K562 (cell line): Measurements from ENCODE around the gene HMG20B. TPM values are rescaled to one million over a fixed set of nuclear protein-coding genes. Genes with fewer than 3 reads are reported as not detected.

ENCODE experiments used
- ATAC-seq: fragments of 200-7000 bp; cut with Tn5 transposase; 3 replicates; pipeline ENCODE4 v1.9.1; 2020; ENCODE audit warnings: moderate library complexity
- BruUV-seq: library from RNA; stranded (reverse); fragments of 400-500 nt; replicated peaks from 2 replicates; lab custom pipeline; 2021; lab: Mats Ljungman, UMichigan
- CTCF ChIA-PET: fragments of 300-600 bp; formaldehyde crosslinking; extraction: SDS; loops from one replicate; lab custom pipeline; 2021; ENCODE audit warnings: low intra/inter-chr PET ratio; lab: Yijun Ruan, JAX
- POLR2A ChIA-PET: fragments of 300-600, 350-650 bp; sonication (Branson Sonifier 250); formaldehyde crosslinking; extraction: SDS; loops from one replicate; lab custom pipeline; 2021; ENCODE audit warnings: antibody characterized with exemption, inconsistent platforms; lab: Yijun Ruan, JAX
- DNase-seq, 4 experiments: peaks; one replicate each; pipeline versions ENCODE4 v3.0.0 to v3.0.0-alpha.2; 2011 to 2018; ENCODE audit warnings: low spot score in 3 of 4, mixed read lengths in 3 of 4; ENCODE audit errors: extremely low read depth in 1 of 4
- FAIRE-seq: peaks from 2 replicates; lab custom pipeline; 2011; peaks lifted over from hg19 to GRCh38; lab: Jason Lieb, UNC
- H2AFZ ChIP-seq: 2 replicates; pipeline ENCODE4 v1.6.0; 2011; ENCODE audit warnings: low read depth, low read length, control low read depth, inconsistent platforms
- H3K27ac ChIP-seq: fragments of 200-600 bp; 3 replicates; pipeline ENCODE4 v1.8.0; 2011; ENCODE audit warnings: low read depth, mild to moderate bottlenecking, control low read depth, inconsistent platforms, low read length, moderate library complexity, mixed read lengths; ENCODE audit errors: extremely low read depth
- H3K27me3 ChIP-seq, 2 experiments: fragments of 300-600 bp in 1 of 2; 2 replicates in 1 of 2; 3 replicates in 1 of 2; pipeline versions ENCODE4 v1.6.0 to v1.8.0; 2011; ENCODE audit warnings: inconsistent platforms in 2 of 2, low read length in 2 of 2, mild to moderate bottlenecking in 1 of 2, mixed read lengths in 1 of 2, moderate library complexity in 1 of 2; ENCODE audit not compliant: control insufficient read depth in 2 of 2, insufficient read depth in 2 of 2
- H3K36me3 ChIP-seq: fragments of 300-600 bp; 3 replicates; pipeline ENCODE4 v1.8.0; 2011; ENCODE audit warnings: mild to moderate bottlenecking, low read length, inconsistent platforms; ENCODE audit not compliant: control insufficient read depth, insufficient read depth
- H3K4me1 ChIP-seq, 2 experiments: fragments of 200-600 bp in 1 of 2; replicated peaks in 1 of 2; 2 replicates in 1 of 2; 3 replicates in 1 of 2; pipeline versions ENCODE4 v1.5.1 to v1.8.0; 2011; ENCODE audit warnings: inconsistent platforms in 2 of 2, low read length in 2 of 2, mild to moderate bottlenecking in 1 of 2, mixed read lengths in 1 of 2, moderate library complexity in 1 of 2; ENCODE audit not compliant: control insufficient read depth in 2 of 2, insufficient read depth in 2 of 2
- H3K4me2 ChIP-seq: 2 replicates; pipeline ENCODE4 v1.6.1; 2011; ENCODE audit warnings: low read length, control low read depth, inconsistent platforms, mixed read lengths; ENCODE audit not compliant: insufficient read depth
- H3K4me3 ChIP-seq: fragments of 200-600 bp; sonication (generic), shearing (Covaris generic); 2 replicates; pipeline ENCODE4 v1.5.1; 2016; ENCODE audit warnings: control low read depth, inconsistent platforms
- H3K79me2 ChIP-seq: fragments of 200-600 bp; 3 replicates; pipeline ENCODE4 v1.8.0; 2011; ENCODE audit warnings: low read length, inconsistent platforms; ENCODE audit not compliant: control insufficient read depth, insufficient read depth
- H3K9ac ChIP-seq, 2 experiments: 2 replicates each; pipeline versions ENCODE4 v1.6.0 to v1.6.1; 2011; ENCODE audit warnings: low read depth in 2 of 2, low read length in 2 of 2, control low read depth in 1 of 2, inconsistent platforms in 1 of 2, mild to moderate bottlenecking in 1 of 2, mixed read lengths in 1 of 2; ENCODE audit not compliant: insufficient read depth in 1 of 2
- H3K9me1 ChIP-seq: one replicate; pipeline ENCODE4 v1.6.0; 2011; ENCODE audit warnings: inconsistent platforms, mild to moderate bottlenecking, low read length, moderate library complexity; ENCODE audit not compliant: control insufficient read depth, insufficient read depth
- H3K9me3 ChIP-seq: replicated peaks from 2 replicates; pipeline ENCODE4 v1.5.1; 2011; ENCODE audit warnings: low read depth, low read length, inconsistent platforms; ENCODE audit not compliant: control insufficient read depth, insufficient read depth
- H4K20me1 ChIP-seq: replicated peaks from 2 replicates; pipeline ENCODE4 v1.6.1; 2011; ENCODE audit warnings: low read length, inconsistent platforms, mixed read lengths; ENCODE audit not compliant: control insufficient read depth, insufficient read depth
- CBX2 ChIP-seq: fragments of 200-600 bp; sonication (generic); IDR thresholded peaks from one replicate; pipeline ENCODE4 v1.6.1; 2012; ENCODE audit warnings: mild to moderate bottlenecking, low read length, inconsistent platforms; ENCODE audit not compliant: insufficient read depth, poor library complexity, severe bottlenecking
- CREB1 ChIP-seq, 2 experiments: sonication (generic) in 1 of 2; formaldehyde crosslinking in 1 of 2; IDR thresholded peaks; 2 replicates each; pipeline versions ENCODE4 v1.6.1 to v1.8.0; 2012 to 2022; ENCODE audit warnings: inconsistent platforms in 1 of 2, mild to moderate bottlenecking in 1 of 2, missing genetic modification reagents in 1 of 2, moderate library complexity in 1 of 2
- DDX20 ChIP-seq: fragments of 450-650 bp; IDR thresholded peaks from 2 replicates; pipeline ENCODE4 v1.6.1; 2016; ENCODE audit warnings: missing genetic modification characterization, low read depth, mild to moderate bottlenecking, missing compliant biosample characterization, moderate library complexity
- ERF ChIP-seq: fragments of 450-650 bp; formaldehyde crosslinking; IDR thresholded peaks from 2 replicates; pipeline ENCODE4 v1.4.0; 2020; ENCODE audit warnings: mild to moderate bottlenecking, mixed read lengths
- HNRNPK ChIP-seq: fragments of 200-400 bp; formaldehyde crosslinking; IDR thresholded peaks from one replicate; pipeline ENCODE4 v1.6.1; 2018; ENCODE audit warnings: mild to moderate bottlenecking, low read depth, low read length; ENCODE audit not compliant: poor library complexity, severe bottlenecking
- KDM4B ChIP-seq, 2 experiments: fragments of 450-650 bp in 1 of 2; sonication (generic) in 1 of 2; IDR thresholded peaks; 2 replicates each; pipeline ENCODE4 v1.6.1; 2016 to 2017; ENCODE audit warnings: borderline replicate concordance in 2 of 2, antibody characterized with exemption in 1 of 2, low read depth in 1 of 2, mild to moderate bottlenecking in 1 of 2
- MBD2 ChIP-seq: sonication (generic); IDR thresholded peaks from 2 replicates; pipeline ENCODE4 v1.6.1; 2016; ENCODE audit warnings: low read depth, borderline replicate concordance
- MCM7 ChIP-seq, 2 experiments: fragments of 450-650 bp; IDR thresholded peaks; 2 replicates each; pipeline ENCODE4 v1.6.1; 2016 to 2018
- MEF2A ChIP-seq: IDR thresholded peaks from 2 replicates; pipeline ENCODE4 v1.6.1; 2011; ENCODE audit warnings: low read depth, mild to moderate bottlenecking, low read length, moderate library complexity; ENCODE audit not compliant: control insufficient read depth
- NFIC ChIP-seq: fragments of 450-650 bp; IDR thresholded peaks from 2 replicates; pipeline ENCODE4 v1.6.1; 2017; ENCODE audit warnings: mild to moderate bottlenecking, inconsistent platforms
- STAT5B ChIP-seq: fragments of 250-450 bp; sonication (Bioruptor Pico); IDR thresholded peaks from 2 replicates; pipeline ENCODE4 v1.8.0; 2021; ENCODE audit warnings: mild to moderate bottlenecking, inconsistent platforms
- TEAD1 ChIP-seq, 2 experiments: fragments of 450-650 bp in 1 of 2; sonication (generic) in 1 of 2; formaldehyde crosslinking; IDR thresholded peaks; 2 replicates each; pipeline versions ENCODE4 v1.4.0 to v1.8.0; 2020 to 2022; ENCODE audit warnings: mild to moderate bottlenecking in 2 of 2, missing genetic modification reagents in 1 of 2
- ZNF766 ChIP-seq: fragments of 200-800 bp; sonication (Bioruptor generic); conservative IDR thresholded peaks from 2 replicates; pipeline ENCODE4 v1.6.1; 2016; ENCODE audit warnings: missing genetic modification characterization, missing compliant biosample characterization
- WGBS: fragments of 100-300 bp; shearing (Covaris generic); methylation state at CpG from one replicate; pipeline ENCODE4 v1.1.6; 2016; ENCODE audit warnings: low coverage, mixed read lengths; ENCODE audit not compliant: insufficient coverage; ENCODE audit errors: missing lambda C conversion rate; 5-methylcytosine and 5-hydroxymethylcytosine counted together
- in situ Hi-C: fragments of 300-500 bp; cut with MboI; formaldehyde crosslinking; loops from 4 replicates; pipeline ENCODE4 v1.15.0; 2018; ENCODE audit warnings: inconsistent platforms, mixed read lengths
- intact Hi-C: fragments of 100-400 bp; cut with micrococcal nuclease; formaldehyde crosslinking; loops from 2 replicates; pipeline ENCODE4 v1.14.2; 2022
- polyA plus RNA-seq, 8 experiments: library from polyadenylated mRNA; depleted of rRNA in 4 of 8; stranded (reverse) in 5 of 8; unstranded in 3 of 8; fragments of >200 nt; fragmentation: Nextera tagmentation in 2 of 8; fragmentation: Illumina TruSeq in 1 of 8; extraction: Ambion mirVana in 2 of 8; extraction: Trizol in 1 of 8; gene quantifications; 2 replicates each; pipeline versions ENCODE4 v1.2.1 to v1.2.3, GENCODE V29; 2011 to 2014; ENCODE audit warnings: inconsistent platforms in 1 of 8, missing spikeins in 1 of 8
- total RNA-seq, 7 experiments: library from RNA; depleted of rRNA in 6 of 7; stranded (reverse); fragments of >200 nt in 6 of 7; fragmentation: Illumina TruSeq in 2 of 7; extraction: Trizol in 2 of 7; gene quantifications; 2 replicates each; pipeline versions ENCODE4 v1.2.1 to v1.2.3, GENCODE V29; 2011 to 2021; ENCODE audit warnings: low replicate concordance in 1 of 7
- TF ChIP-seq, protein P1 (sequence below), 2 experiments: fragments of 450-650 bp; conservative IDR thresholded peaks; 2 replicates each; pipeline ENCODE4 v1.6.1; 2017; ENCODE audit warnings: mild to moderate bottlenecking in 2 of 2, moderate library complexity in 2 of 2
- TF ChIP-seq, protein P2 (sequence below): fragments of 200-800 bp; sonication (Bioruptor generic); IDR thresholded peaks from 2 replicates; pipeline ENCODE4 v1.6.1; 2017; ENCODE audit warnings: missing genetic modification characterization, missing compliant biosample characterization
- TF ChIP-seq, protein P3 (sequence below): fragments of 450-650 bp; formaldehyde crosslinking; IDR thresholded peaks from 2 replicates; pipeline ENCODE4 v1.4.0; 2022; ENCODE audit warnings: missing genetic modification characterization

Gene HMG20B
- total and polyA plus RNA-seq, 9 of the 15 experiments (the other 6 are each of a cell fraction or from before 2014, with no cell fraction given), result 0.35 to 172 (median 38.6) TPM

DNA sequence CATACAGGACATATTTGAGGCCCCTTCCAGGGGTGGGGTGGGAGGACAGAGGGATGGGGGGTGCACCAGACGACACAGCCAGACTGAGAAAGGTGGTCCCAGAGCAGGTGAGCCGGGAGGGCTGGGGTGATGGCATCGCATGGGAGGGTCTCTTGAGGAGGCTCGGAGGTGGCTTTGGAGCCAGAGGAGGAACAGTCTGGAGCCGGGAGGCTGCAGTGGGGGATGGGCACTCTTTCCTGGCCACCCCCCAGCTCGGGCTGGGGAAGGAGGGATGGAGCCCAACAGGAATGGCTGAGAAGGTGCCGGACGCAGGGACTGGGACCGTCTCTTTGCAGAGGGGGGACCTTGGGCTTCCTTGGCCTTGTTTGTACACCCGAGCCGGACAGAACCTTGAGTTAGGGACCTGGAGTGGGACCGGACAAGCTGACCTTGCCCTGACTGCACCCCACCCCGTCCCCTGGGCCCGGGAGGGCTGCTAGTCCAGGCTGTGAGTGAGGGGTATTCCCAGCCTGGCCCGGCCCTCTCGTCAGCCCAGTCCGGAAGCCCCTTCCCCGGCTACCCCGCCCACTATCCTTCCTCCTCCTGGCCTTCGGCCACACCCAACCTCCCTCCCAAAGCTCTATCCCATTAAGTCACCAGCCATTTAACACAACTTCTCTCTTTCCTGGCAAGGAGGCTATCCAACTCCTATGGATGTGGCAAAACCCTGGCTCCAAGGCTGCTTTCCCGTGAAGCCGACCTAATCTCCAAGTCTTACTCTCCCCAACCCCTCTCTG is 34.7 kb downstream of the HMG20B start:
- Histone ChIP-seq H3K9me1 (peaks cover 2% of the 10 kb centered on the region), H4K20me1 (no peaks in the 10 kb centered on the region), H3K36me3 (peaks cover 45% of the 10 kb centered on the region; the same call in 2 of the 3 replicates), H3K27ac (peak overlapping the region; percentile 98), H3K9ac (peak overlapping the region; percentile 92), H3K4me3 (peak overlapping the region; percentile 89), H3K4me2 (peak overlapping the region; percentile 91), H3K79me2 (peaks cover 47% of the 10 kb centered on the region), H3K4me1 (peaks cover 39 to 95% of the 10 kb centered on the region in 2 experiments), H3K9me3 (no peaks in the 10 kb centered on the region; the same call in 1 of the 2 replicates), H2AFZ (peak overlapping the region; percentile 79), H3K27me3 (no peaks in the 10 kb centered on the region)
- DNase-seq, result peak; percentile 64 to 84 (median 68)
- ChIA-PET CTCF (no interaction called here), POLR2A (interaction anchor here (0.5 to 4.0 kb wide), 13 partner anchors 12 to 834 kb away, joined by 3 to 29 read pairs (median 4); partner anchors contain the start of gene MFSD12)
- peak; percentile 56 for ATAC-seq
- in situ Hi-C loops (no loop called here), intact Hi-C loops (loop anchor here (10.0 kb wide), 1 partner anchor 63 kb away; no protein-coding TSS in a partner anchor)
- BruUV-seq, result TSS peak; percentile 76
- 0% methylated on average over 16 of the region's 22 CpGs for WGBS
- FAIRE-seq, result no peak
- TF ChIP-seq HNRNPK (no peak), MCM7 (IDR thresholded peaks at IDR 0.05) (no peak), ZNF766 (CRISPR knock-in tag) (peak; percentile 19; the same call in 1 of the 2 replicates), NFIC (peak; percentile 58), STAT5B (CRISPR knock-in tag) (no peak), TEAD1 (CRISPR knock-in tag; IDR thresholded peaks at IDR 0.05) (no peak), KDM4B (IDR thresholded peaks at IDR 0.05; ENCODE audit: borderline replicate concordance in 2 of 2, low read depth in 1 of 2) (no peak), MBD2 (no peak), MEF2A (no peak), DDX20 (no peak), CBX2 (no peak), CREB1 (IDR thresholded peaks at IDR 0.05) (no peak), CREB1 (CRISPR knock-in tag; IDR thresholded peaks at IDR 0.05) (no peak), ERF (CRISPR knock-in tag) (peak; percentile 64; the same call in 1 of the 2 replicates)
- TF ChIP-seq, protein P1, sequence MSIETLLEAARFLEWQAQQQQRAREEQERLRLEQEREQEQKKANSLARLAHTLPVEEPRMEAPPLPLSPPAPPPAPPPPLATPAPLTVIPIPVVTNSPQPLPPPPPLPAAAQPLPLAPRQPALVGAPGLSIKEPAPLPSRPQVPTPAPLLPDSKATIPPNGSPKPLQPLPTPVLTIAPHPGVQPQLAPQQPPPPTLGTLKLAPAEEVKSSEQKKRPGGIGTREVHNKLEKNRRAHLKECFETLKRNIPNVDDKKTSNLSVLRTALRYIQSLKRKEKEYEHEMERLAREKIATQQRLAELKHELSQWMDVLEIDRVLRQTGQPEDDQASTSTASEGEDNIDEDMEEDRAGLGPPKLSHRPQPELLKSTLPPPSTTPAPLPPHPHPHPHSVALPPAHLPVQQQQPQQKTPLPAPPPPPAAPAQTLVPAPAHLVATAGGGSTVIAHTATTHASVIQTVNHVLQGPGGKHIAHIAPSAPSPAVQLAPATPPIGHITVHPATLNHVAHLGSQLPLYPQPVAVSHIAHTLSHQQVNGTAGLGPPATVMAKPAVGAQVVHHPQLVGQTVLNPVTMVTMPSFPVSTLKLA (conservative IDR thresholded peaks at IDR 0.05), result no peak; a peak in 1 of 4 replicates
- TF ChIP-seq, protein P2, sequence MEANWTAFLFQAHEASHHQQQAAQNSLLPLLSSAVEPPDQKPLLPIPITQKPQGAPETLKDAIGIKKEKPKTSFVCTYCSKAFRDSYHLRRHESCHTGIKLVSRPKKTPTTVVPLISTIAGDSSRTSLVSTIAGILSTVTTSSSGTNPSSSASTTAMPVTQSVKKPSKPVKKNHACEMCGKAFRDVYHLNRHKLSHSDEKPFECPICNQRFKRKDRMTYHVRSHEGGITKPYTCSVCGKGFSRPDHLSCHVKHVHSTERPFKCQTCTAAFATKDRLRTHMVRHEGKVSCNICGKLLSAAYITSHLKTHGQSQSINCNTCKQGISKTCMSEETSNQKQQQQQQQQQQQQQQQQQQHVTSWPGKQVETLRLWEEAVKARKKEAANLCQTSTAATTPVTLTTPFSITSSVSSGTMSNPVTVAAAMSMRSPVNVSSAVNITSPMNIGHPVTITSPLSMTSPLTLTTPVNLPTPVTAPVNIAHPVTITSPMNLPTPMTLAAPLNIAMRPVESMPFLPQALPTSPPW (CRISPR knock-in tag), result peak; percentile 18
- TF ChIP-seq, protein P3, sequence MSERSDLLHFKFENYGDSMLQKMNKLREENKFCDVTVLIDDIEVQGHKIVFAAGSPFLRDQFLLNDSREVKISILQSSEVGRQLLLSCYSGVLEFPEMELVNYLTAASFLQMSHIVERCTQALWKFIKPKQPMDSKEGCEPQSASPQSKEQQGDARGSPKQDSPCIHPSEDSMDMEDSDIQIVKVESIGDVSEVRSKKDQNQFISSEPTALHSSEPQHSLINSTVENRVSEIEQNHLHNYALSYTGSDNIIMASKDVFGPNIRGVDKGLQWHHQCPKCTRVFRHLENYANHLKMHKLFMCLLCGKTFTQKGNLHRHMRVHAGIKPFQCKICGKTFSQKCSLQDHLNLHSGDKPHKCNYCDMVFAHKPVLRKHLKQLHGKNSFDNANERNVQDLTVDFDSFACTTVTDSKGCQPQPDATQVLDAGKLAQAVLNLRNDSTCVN (CRISPR knock-in tag), result no peak
